Fibroblast of lung (primary cell): Measurements from ENCODE around the gene SRR.

ENCODE experiments used
- CTCF ChIP-seq, 2 donors: IDR thresholded peaks in 1 of 2; conservative IDR thresholded peaks in 1 of 2; 1 replicate in 1 of 2; 2 replicates in 1 of 2; pipeline ENCODE4 v1.5.1; 2011 to 2012; ENCODE audit warnings: low read length in 2 of 2, control low read depth in 1 of 2, inconsistent platforms in 1 of 2, low read depth in 1 of 2, mild to moderate bottlenecking in 1 of 2
- EZH2 ChIP-seq: IDR thresholded peaks from 2 replicates; pipeline ENCODE4 v1.5.1; 2012; ENCODE audit warnings: low read length, control low read depth, mild to moderate bottlenecking; ENCODE audit errors: missing control alignments

DNA sequence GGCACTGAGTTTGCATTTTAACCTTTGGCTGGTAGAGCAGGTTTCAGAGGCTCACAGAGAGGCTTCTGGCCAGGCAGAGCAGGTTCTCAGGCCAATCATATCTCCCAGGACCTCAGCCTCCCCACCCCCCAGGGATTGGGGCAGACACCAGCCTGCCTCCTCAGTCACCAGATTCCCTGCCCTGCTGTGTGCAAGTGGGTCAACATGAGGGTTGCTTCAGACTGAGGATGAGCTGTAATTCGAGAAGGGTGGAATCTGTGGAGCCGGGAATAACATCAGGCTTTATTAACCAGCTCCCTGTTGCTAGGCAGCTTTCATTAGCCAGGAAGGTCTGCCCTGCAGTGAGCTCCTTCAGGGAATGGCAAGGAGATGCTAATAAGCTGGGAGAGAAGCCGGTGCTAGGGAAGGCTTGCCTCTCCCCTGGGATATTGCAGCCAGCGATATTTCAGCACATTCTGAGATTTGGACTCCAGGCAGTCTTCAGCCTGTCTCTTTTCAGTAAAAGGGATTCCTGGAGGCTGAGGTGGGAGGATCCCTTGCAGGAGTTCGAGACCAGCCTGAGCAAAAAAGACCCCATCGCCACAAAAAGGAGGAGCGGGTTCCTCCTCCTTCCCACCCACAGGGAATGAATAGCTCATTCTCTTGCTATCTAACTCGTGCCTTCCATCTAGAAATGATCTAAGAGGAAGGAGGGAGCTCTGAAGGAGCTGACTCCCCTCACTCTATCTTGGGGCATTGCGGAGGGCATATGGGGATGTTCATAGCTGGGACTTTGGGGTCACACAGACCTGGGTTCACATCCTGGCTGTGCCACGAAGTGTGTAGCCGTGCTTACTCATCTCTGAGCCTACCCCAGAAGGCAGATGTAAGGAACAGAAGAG, 44.3 kb downstream of the SRR start:
- TF ChIP-seq CTCF (conservative IDR thresholded peaks at IDR 0.05 in 1 of 2, IDR thresholded peaks at IDR 0.05 in 1 of 2; ENCODE audit: low read depth in 1 of 2, low read length in 2 of 2) (no peak), EZH2 (no peak)
